ENCODE data around the gene LTBP1. TPM values are rescaled to one million over a fixed set of nuclear protein-coding genes. Genes with fewer than 3 reads are reported as not detected.

The LTBP1 gene
- total and polyA plus RNA-seq, 11 donors, result 23.5 to 150 (median 102) TPM

- Histone ChIP-seq H3K9me3 (peaks cover 0 to 10% (median 0%) of the 10 kb centered on the region in 12 donors), H3K36me3 (peaks cover 0 to 47% (median 18%) of the 10 kb centered on the region in 9 donors), H3K27ac (peak overlapping the region in 1 of 12 donors; percentile 16), H3K4me1 (peaks cover 0 to 24% (median 9%) of the 10 kb centered on the region in 12 donors), H3K27me3 (no peaks in the 10 kb centered on the region), H3K4me3 (no peak overlapping the region)
- DNase-seq (no peak), ATAC-seq (no peak)
- intact Hi-C loops (cut with DNase I), result loop anchor here in 8 of 10 donors (5.0 to 10.0 kb wide), 6 partner anchors 120 to 492 kb away; partner anchors contain the start of gene LTBP1 (in 1 of the 8)
- TF ChIP-seq POLR2A (IDR thresholded peaks at IDR 0.05) (no peak), CTCF (IDR thresholded peaks at IDR 0.05) (no peak)
- WGBS, 4 donors, result 61 to 84% (median 80%) methylated on average over 3 of the region's 3 CpGs
Observed at GRCh38 chr2:33264766-33265165, 318.0 kb downstream of the LTBP1 start.

GRCh38 chr2:33265584-33266338 lies 319.0 kb downstream of the LTBP1 start:
- intact Hi-C loops (cut with DNase I), result loop anchor here in 8 of 10 donors (5.0 to 10.0 kb wide), 6 partner anchors 121 to 493 kb away; partner anchors contain the start of gene LTBP1 (in 1 of the 8)
- Histone ChIP-seq H3K36me3 (peaks cover 0 to 47% (median 18%) of the 10 kb centered on the region in 9 donors), H3K4me3 (no peak overlapping the region), H3K27me3 (no peaks in the 10 kb centered on the region), H3K9me3 (peaks cover 0 to 10% (median 0%) of the 10 kb centered on the region in 12 donors), H3K27ac (no peak overlapping the region), H3K4me1 (peaks cover 0 to 24% (median 9%) of the 10 kb centered on the region in 12 donors)
- TF ChIP-seq POLR2A (IDR thresholded peaks at IDR 0.05) (no peak), CTCF (IDR thresholded peaks at IDR 0.05) (no peak)
- peak; percentile 11 to 72 (median 38) for ATAC-seq
- no peak for DNase-seq
- 84 to 92% (median 87%) methylated on average over 5 of the region's 5 CpGs for WGBS, 4 donors

GRCh38 chr2:33266467-33266866 lies 319.7 kb downstream of the LTBP1 start:
- no peak for TF ChIP-seq POLR2A (IDR thresholded peaks at IDR 0.05)
- TF ChIP-seq CTCF (IDR thresholded peaks at IDR 0.05), result no peak
- 98 to 100% (median 99%) methylated on average over 6 of the region's 6 CpGs for WGBS, 4 donors
- DNase-seq (no peak), ATAC-seq (no peak)
- no peaks in the 10 kb centered on the region for H3K27me3 ChIP-seq
- H3K4me1 ChIP-seq, result peaks cover 0 to 24% (median 9%) of the 10 kb centered on the region in 12 donors
- H3K27ac ChIP-seq, result no peak overlapping the region
- no peak overlapping the region for H3K4me3 ChIP-seq
- peaks cover 0 to 10% (median 0%) of the 10 kb centered on the region in 12 donors for H3K9me3 ChIP-seq
- peaks cover 0 to 47% (median 18%) of the 10 kb centered on the region in 9 donors for H3K36me3 ChIP-seq
- intact Hi-C loops (cut with DNase I), result loop anchor here in 8 of 10 donors (5.0 to 10.0 kb wide), 6 partner anchors 122 to 494 kb away; partner anchors contain the start of gene LTBP1 (in 1 of the 8)

- intact Hi-C loops (cut with DNase I), result loop anchor here in 8 of 10 donors (5.0 to 10.0 kb wide), 6 partner anchors 122 to 495 kb away; partner anchors contain the start of gene LTBP1 (in 1 of the 8)
Observed at GRCh38 chr2:33267043-33267442, 320.3 kb downstream of the LTBP1 start.

More at GRCh38 chr2:33267043-33267442, 320.3 kb downstream of the LTBP1 start:
- H3K27me3 ChIP-seq, result no peaks in the 10 kb centered on the region
- H3K36me3 ChIP-seq, result peaks cover 0 to 51% (median 18%) of the 10 kb centered on the region in 9 donors
- H3K9me3 ChIP-seq, result peaks cover 0 to 10% (median 0%) of the 10 kb centered on the region in 12 donors
- DNase-seq (no peak), ATAC-seq (peak in 2 of 4 donors; percentile 11 to 51)
- 98 to 100% (median 99%) methylated on average over 1 to 2 of the region's 2 CpGs for WGBS, 4 donors
- peaks cover 0 to 24% (median 9%) of the 10 kb centered on the region in 12 donors for H3K4me1 ChIP-seq
- no peak overlapping the region for H3K4me3 ChIP-seq
- H3K27ac ChIP-seq, result no peak overlapping the region
- TF ChIP-seq POLR2A (IDR thresholded peaks at IDR 0.05) (no peak), CTCF (IDR thresholded peaks at IDR 0.05) (no peak)
